H1 (cell line): ENCODE data around the gene PEX26. TPM values are rescaled to one million over a fixed set of nuclear protein-coding genes. Genes with fewer than 3 reads are reported as not detected.

ENCODE experiments used
- CTCF ChIA-PET: fragments of 300-600 bp; sonication (Branson Sonifier 250); formaldehyde crosslinking; loops from one replicate; lab custom pipeline; 2021; ENCODE audit not compliant: partially characterized antibody; lab: Charles Lee
- POLR2A ChIA-PET: fragments of 300-600 bp; sonication (Branson Sonifier 250); formaldehyde crosslinking; loops from one replicate; lab custom pipeline; 2021; ENCODE audit warnings: inconsistent platforms; ENCODE audit not compliant: partially characterized antibody; lab: Charles Lee
- DNase-seq, 2 experiments: peaks; one replicate each; pipeline versions ENCODE4 v3.0.0 to v3.0.0-alpha.2; 2010 to 2022; ENCODE audit warnings: low spot score in 2 of 2, low read depth in 1 of 2, mixed read lengths in 1 of 2
- FAIRE-seq: peaks from 2 replicates; lab custom pipeline; 2011; peaks lifted over from hg19 to GRCh38; lab: Jason Lieb, UNC
- H2AFZ ChIP-seq: 2 replicates; pipeline ENCODE4 v1.8.1; 2012; ENCODE audit warnings: low read length, inconsistent platforms
- H2AK5ac ChIP-seq: 2 replicates; pipeline ENCODE4 v1.6.1; 2013; ENCODE audit warnings: low read depth, low read length
- H2BK120ac ChIP-seq: replicated peaks from 2 replicates; pipeline ENCODE3; 2013; ENCODE audit warnings: low read depth, low read length, inconsistent platforms
- H2BK12ac ChIP-seq: 2 replicates; pipeline ENCODE4 v1.6.1; 2013; ENCODE audit warnings: low read depth, low read length
- H2BK15ac ChIP-seq: 2 replicates; pipeline ENCODE4 v1.6.1; 2013; ENCODE audit warnings: low read length
- H2BK20ac ChIP-seq: 2 replicates; pipeline ENCODE4 v1.6.1; 2013; ENCODE audit warnings: low read length
- H2BK5ac ChIP-seq: 2 replicates; pipeline ENCODE4 v1.6.1; 2013; ENCODE audit warnings: low read depth, low read length
- H3K14ac ChIP-seq: 2 replicates; pipeline ENCODE4 v1.6.1; 2013; ENCODE audit warnings: inconsistent platforms; ENCODE audit not compliant: insufficient read length
- H3K18ac ChIP-seq: 2 replicates; pipeline ENCODE4 v1.6.1; 2013; ENCODE audit warnings: low read length; ENCODE audit errors: extremely low read depth
- H3K23ac ChIP-seq: 2 replicates; pipeline ENCODE4 v1.6.1; 2013; ENCODE audit warnings: inconsistent platforms; ENCODE audit not compliant: insufficient read length
- H3K23me2 ChIP-seq: 2 replicates; pipeline ENCODE4 v1.6.1; 2013; ENCODE audit warnings: low read depth, low read length
- H3K27ac ChIP-seq: 2 replicates; pipeline ENCODE4 v1.6.1; 2011; ENCODE audit warnings: low read depth, low read length, inconsistent platforms
- H3K27me3 ChIP-seq, 4 experiments: replicated peaks in 1 of 4; 1 replicate in 1 of 4; 2 replicates in 3 of 4; pipeline versions ENCODE4 v1.6.1 to v1.8.1; 2011 to 2013; ENCODE audit warnings: low read length in 3 of 4, mild to moderate bottlenecking in 3 of 4, inconsistent platforms in 2 of 4, mixed read lengths in 2 of 4, moderate library complexity in 1 of 4; ENCODE audit not compliant: control insufficient read depth in 3 of 4, insufficient read depth in 3 of 4; ENCODE audit errors: extremely low read depth in 1 of 4
- H3K36me3 ChIP-seq, 4 experiments: 2 replicates each; pipeline versions ENCODE4 v1.6.1 to v1.8.1; 2011 to 2013; ENCODE audit warnings: mild to moderate bottlenecking in 4 of 4, low read length in 3 of 4, moderate library complexity in 2 of 4, control low read depth in 1 of 4, inconsistent platforms in 1 of 4; ENCODE audit not compliant: insufficient read depth in 4 of 4, control insufficient read depth in 2 of 4
- H3K4ac ChIP-seq: replicated peaks from 2 replicates; pipeline ENCODE3; 2013; ENCODE audit warnings: low read length, low read depth, mixed read lengths, inconsistent platforms; ENCODE audit not compliant: insufficient read length
- H3K4me1 ChIP-seq, 4 experiments: replicated peaks in 1 of 4; 1 replicate in 1 of 4; 2 replicates in 3 of 4; pipeline versions ENCODE4 v1.6.1 to v1.8.1; 2011 to 2013; ENCODE audit warnings: low read length in 3 of 4, inconsistent platforms in 2 of 4, mixed read lengths in 1 of 4; ENCODE audit not compliant: insufficient read depth in 4 of 4, control insufficient read depth in 3 of 4
- H3K4me2 ChIP-seq, 2 experiments: 2 replicates each; pipeline versions ENCODE4 v1.6.1 to v1.8.1; 2011 to 2013; ENCODE audit warnings: low read depth in 2 of 2, low read length in 2 of 2, control low read depth in 1 of 2, inconsistent platforms in 1 of 2, mild to moderate bottlenecking in 1 of 2; ENCODE audit not compliant: insufficient read depth in 1 of 2
- H3K4me3 ChIP-seq, 4 experiments: fragments of 200-600, 300-600 bp in 1 of 4; sonication (generic), shearing (Covaris generic), sonication (Bioruptor Twin) in 1 of 4; 2 replicates each; pipeline versions ENCODE4 v1.5.1 to v1.8.1; 2011 to 2016; ENCODE audit warnings: low read length in 4 of 4, low read depth in 3 of 4, control low read depth in 2 of 4, inconsistent platforms in 2 of 4, mild to moderate bottlenecking in 2 of 4, mixed read lengths in 1 of 4, moderate library complexity in 1 of 4; ENCODE audit not compliant: insufficient read depth in 2 of 4; ENCODE audit errors: extremely low read depth in 1 of 4
- H3K56ac ChIP-seq: replicated peaks from 2 replicates; pipeline ENCODE3; 2013; ENCODE audit warnings: low read depth, mild to moderate bottlenecking, mixed read lengths, low read length, inconsistent platforms; ENCODE audit not compliant: insufficient read length
- H3K79me1 ChIP-seq: 2 replicates; pipeline ENCODE4 v1.6.1; 2013; ENCODE audit warnings: low read depth, low read length, control low read depth
- H3K79me2 ChIP-seq, 2 experiments: 2 replicates each; pipeline versions ENCODE4 v1.6.1 to v1.8.1; 2012 to 2013; ENCODE audit warnings: low read length in 2 of 2, mild to moderate bottlenecking in 2 of 2, inconsistent platforms in 1 of 2; ENCODE audit not compliant: insufficient read depth in 2 of 2, control insufficient read depth in 1 of 2
- H3K9ac ChIP-seq, 4 experiments: replicated peaks in 1 of 4; 1 replicate in 1 of 4; 2 replicates in 3 of 4; pipeline versions ENCODE4 v1.6.1 to v1.8.1; 2011 to 2013; ENCODE audit warnings: low read depth in 3 of 4, low read length in 3 of 4, control low read depth in 2 of 4, mild to moderate bottlenecking in 2 of 4, moderate library complexity in 2 of 4, inconsistent platforms in 1 of 4; ENCODE audit errors: extremely low read depth in 1 of 4
- H3K9me3 ChIP-seq, 2 experiments: 2 replicates each; pipeline versions ENCODE4 v1.6.1 to v1.8.1; 2012 to 2013; ENCODE audit warnings: mild to moderate bottlenecking in 2 of 2, moderate library complexity in 2 of 2, control low read depth in 1 of 2, inconsistent platforms in 1 of 2, low read depth in 1 of 2, low read length in 1 of 2, mixed read lengths in 1 of 2; ENCODE audit not compliant: insufficient read depth in 2 of 2
- H4K20me1 ChIP-seq, 2 experiments: replicated peaks in 1 of 2; 2 replicates each; pipeline versions ENCODE3 to v1.8.1; 2011 to 2013; ENCODE audit warnings: inconsistent platforms in 2 of 2, low read length in 2 of 2, mild to moderate bottlenecking in 1 of 2; ENCODE audit not compliant: insufficient read depth in 2 of 2, control insufficient read depth in 1 of 2
- H4K5ac ChIP-seq: 2 replicates; pipeline ENCODE4 v1.6.1; 2013; ENCODE audit warnings: low read length, low read depth, mixed read lengths, inconsistent platforms; ENCODE audit not compliant: insufficient read length
- H4K8ac ChIP-seq: 2 replicates; pipeline ENCODE4 v1.8.0; 2013; ENCODE audit warnings: mild to moderate bottlenecking, moderate library complexity, low read length, inconsistent platforms; ENCODE audit not compliant: insufficient read depth; ENCODE audit errors: extremely low read depth
- H4K91ac ChIP-seq: replicated peaks from 2 replicates; pipeline ENCODE3; 2013; ENCODE audit warnings: low read length, mixed read lengths, inconsistent platforms; ENCODE audit not compliant: insufficient read length
- CTBP2 ChIP-seq: IDR thresholded peaks from 2 replicates; pipeline ENCODE4 v1.7.0; 2011; ENCODE audit warnings: borderline replicate concordance, mild to moderate bottlenecking, moderate library complexity, mixed read lengths, low read length; ENCODE audit not compliant: insufficient read depth, insufficient read length
- EGR1 ChIP-seq: IDR thresholded peaks from 2 replicates; pipeline ENCODE4 v1.6.1; 2011; ENCODE audit warnings: low read depth, low read length, borderline replicate concordance
- JUN ChIP-seq: IDR thresholded peaks from 2 replicates; pipeline ENCODE4 v1.6.1; 2011; ENCODE audit warnings: low read depth, mild to moderate bottlenecking, improper control_type of control experiment, low read length
- NANOG ChIP-seq: IDR thresholded peaks from 2 replicates; pipeline ENCODE4 v1.6.1; 2011; ENCODE audit warnings: low read length, low read depth, mild to moderate bottlenecking, inconsistent platforms; ENCODE audit not compliant: insufficient read depth, poor library complexity, severe bottlenecking
- POLR2A ChIP-seq, 2 experiments: IDR thresholded peaks; 1 replicate in 1 of 2; 2 replicates in 1 of 2; pipeline ENCODE4 v1.6.1; 2011; ENCODE audit warnings: low read depth in 2 of 2, low read length in 2 of 2, mild to moderate bottlenecking in 2 of 2; ENCODE audit errors: control extremely low read depth in 1 of 2
- RBBP5 ChIP-seq: IDR thresholded peaks from 2 replicates; pipeline ENCODE4 v1.7.1; 2012; ENCODE audit warnings: low read depth, mild to moderate bottlenecking, inconsistent platforms, low read length, moderate library complexity, borderline replicate concordance
- RXRA ChIP-seq: IDR thresholded peaks from 2 replicates; pipeline ENCODE4 v1.6.1; 2011; ENCODE audit warnings: low read depth, mild to moderate bottlenecking, low read length, moderate library complexity; ENCODE audit not compliant: insufficient read depth
- SP4 ChIP-seq: IDR thresholded peaks from 2 replicates; pipeline ENCODE4 v1.6.1; 2012; ENCODE audit warnings: low read length, inconsistent platforms
- SUZ12 ChIP-seq: fragments of 200-600 bp; sonication (generic); IDR thresholded peaks from 2 replicates; pipeline ENCODE4 v1.6.1; 2012; ENCODE audit warnings: mild to moderate bottlenecking, inconsistent platforms, low read length, moderate library complexity, mixed read lengths
- TAF1 ChIP-seq: IDR thresholded peaks from 2 replicates; pipeline ENCODE4 v1.6.1; 2011; ENCODE audit warnings: mild to moderate bottlenecking, low read depth, low read length
- TAF7 ChIP-seq: optimal IDR thresholded peaks from 2 replicates; pipeline ENCODE3; 2011; ENCODE audit warnings: low read depth, mild to moderate bottlenecking, inconsistent platforms, low read length, moderate library complexity, borderline replicate concordance
- TBP ChIP-seq: IDR thresholded peaks from 2 replicates; pipeline ENCODE4 v1.6.1; 2011; ENCODE audit warnings: low read depth, low read length, improper control_type of control experiment
- TCF12 ChIP-seq: IDR thresholded peaks from 2 replicates; pipeline ENCODE4 v1.6.1; 2011; ENCODE audit warnings: low read depth, mild to moderate bottlenecking, low read length
- TEAD4 ChIP-seq: IDR thresholded peaks from 2 replicates; pipeline ENCODE4 v1.6.1; 2012; ENCODE audit warnings: low read depth, low read length, inconsistent platforms, mixed read lengths
- WGBS, 2 experiments: shearing (Covaris generic) in 1 of 2; methylation state at CpG; one replicate each; pipeline versions ENCODE4 v1.1.6 to v1.1.7; 2013 to 2015; ENCODE audit warnings: low lambda C conversion rate in 2 of 2, mixed read lengths in 2 of 2, inconsistent platforms in 1 of 2, low coverage in 1 of 2, missing lambda C conversion rate in 1 of 2; ENCODE audit not compliant: insufficient replicate concordance in 2 of 2, insufficient coverage in 1 of 2, insufficient read length in 1 of 2; ENCODE audit errors: extremely low coverage in 1 of 2, missing lambda C conversion rate in 1 of 2; 5-methylcytosine and 5-hydroxymethylcytosine counted together
- polyA plus RNA-seq, 7 experiments: library from polyadenylated mRNA; depleted of rRNA in 3 of 7; stranded (reverse) in 5 of 7; unstranded in 2 of 7; fragments of >200 nt in 5 of 7; fragments of 200-250 nt in 2 of 7; gene quantifications; 1 replicate in 5 of 7; 2 replicates in 1 of 7; 4 replicates in 1 of 7; pipeline versions ENCODE4 v1.2.1 to v1.2.3, GENCODE V29; 2011 to 2013; ENCODE audit warnings: missing spikeins in 2 of 7, mixed read lengths in 2 of 7
- total RNA-seq: library from RNA; stranded (reverse); fragmentation: NEBNext Ultra II Directional; extraction: Animal tissue kit (Norgen Biotek cat#: 25700); gene quantifications from 2 replicates; pipeline ENCODE4 v1.2.1, GENCODE V29; 2021

PEX26 gene
- total and polyA plus RNA-seq, 2 of the 8 experiments (the other 6 are each of a cell fraction or from before 2014, with no cell fraction given): 33.1 to 49.0 TPM

GRCh38 chr22:18111759-18112330 lies 34.1 kb downstream of the PEX26 start:
- Histone ChIP-seq H2BK20ac (no peak overlapping the region), H2BK120ac (no peak overlapping the region), H2BK15ac (no peak overlapping the region), H4K20me1 (no peaks in the 10 kb centered on the region), H3K14ac (no peak overlapping the region), H3K79me1 (no peaks in the 10 kb centered on the region), H3K27me3 (peaks cover 11 to 33% (median 26%) of the 10 kb centered on the region in 4 experiments), H2BK12ac (no peak overlapping the region), H3K4me2 (no peak overlapping the region; a peak in 1 of 4 replicates), H3K4me3 (0 out of 8 replicates have a peak overlapping the region, but pooled peaks of 1 of the 4 experiments have one; percentile 59), H4K91ac (no peak overlapping the region), H3K27ac (no peak overlapping the region), H4K8ac (no peak overlapping the region), H3K23me2 (peaks cover 10% of the 10 kb centered on the region; the same call in 1 of the 2 replicates), H3K9ac (no peak overlapping the region), H3K79me2 (no peaks in the 10 kb centered on the region), H3K36me3 (no peaks in the 10 kb centered on the region), H3K4me1 (peaks cover 0 to 9% (median 5%) of the 10 kb centered on the region in 4 experiments; a peak in 5 of 7 replicates), H4K5ac (no peak overlapping the region), H3K56ac (no peak overlapping the region), H3K9me3 (peaks cover 4 to 7% of the 10 kb centered on the region in 2 experiments), H3K4ac (no peak overlapping the region), H3K23ac (no peak overlapping the region), H2AK5ac (no peak overlapping the region), H2AFZ (no peak overlapping the region), H3K18ac (no peak overlapping the region), H2BK5ac (no peak overlapping the region)
- no peak for FAIRE-seq
- POLR2A ChIA-PET: interaction anchor here (1.4 to 1.6 kb wide), 2 partner anchors 18 to 38 kb away, joined by 3 to 7 read pairs; partner anchors contain the start of gene USP18
- CTCF ChIA-PET: interaction anchor here (0.9 to 1.1 kb wide), 3 partner anchors 12 to 282 kb away, joined by 3 to 4 read pairs (median 3); no protein-coding TSS in a partner anchor
- DNase-seq: peak in 1 of 2 experiments; percentile 51
- TF ChIP-seq JUN (no peak), CTBP2 (no peak), EGR1 (no peak), POLR2A (IDR thresholded peaks at IDR 0.05; ENCODE audit: control extremely low read depth in 1 of 2, low read depth in 2 of 2, low read length in 2 of 2) (no peak), TCF12 (no peak), TAF7 (no peak), RBBP5 (no peak), NANOG (no peak), SUZ12 (no peak), TBP (no peak), TEAD4 (no peak), RXRA (no peak), SP4 (no peak), TAF1 (no peak)
- WGBS, 2 experiments: 76% methylated on average over 12 of the region's 12 CpGs; no CpG with 5 or more reads in 1 of the 2 experiments
